HepG2 (cell line): ENCODE results near the gene RPS2. TPM values are rescaled to one million over a fixed set of nuclear protein-coding genes. Genes with fewer than 3 reads are reported as not detected.

Source experiments
- AGO1 ChIP-seq: fragments of 200-400 bp; formaldehyde crosslinking; IDR thresholded peaks from 2 replicates; pipeline ENCODE4 v1.6.1; 2017; ENCODE audit warnings: mild to moderate bottlenecking, low read depth, low read length, moderate library complexity; ENCODE audit not compliant: poor library complexity, severe bottlenecking
- FOXA1 ChIP-seq, 2 experiments: fragments of 450-650 bp in 1 of 2; sonication (generic) in 1 of 2; formaldehyde crosslinking in 1 of 2; IDR thresholded peaks; 2 replicates each; pipeline versions ENCODE4 v1.4.0 to v1.6.1; 2016 to 2020; ENCODE audit warnings: missing genetic modification reagents in 1 of 2
- FOXA3 ChIP-seq: IDR thresholded peaks from 2 replicates; pipeline ENCODE4 v1.6.1; 2016; ENCODE audit warnings: missing genetic modification reagents, missing compliant biosample characterization
- KLF9 ChIP-seq: IDR thresholded peaks from 2 replicates; pipeline ENCODE4 v1.6.1; 2016; ENCODE audit warnings: low read depth
- MEIS2 ChIP-seq: sonication (generic); formaldehyde crosslinking; IDR thresholded peaks from 2 replicates; pipeline ENCODE4 v1.9.0; 2021; ENCODE audit warnings: mild to moderate bottlenecking, missing genetic modification reagents
- NR2F1 ChIP-seq, 2 experiments: fragments of 450-650 bp in 1 of 2; formaldehyde crosslinking in 1 of 2; IDR thresholded peaks; 2 replicates each; pipeline versions ENCODE4 v1.5.0 to v1.6.1; 2016 to 2020; ENCODE audit warnings: mild to moderate bottlenecking in 1 of 2, missing compliant biosample characterization in 1 of 2, missing genetic modification reagents in 1 of 2, moderate library complexity in 1 of 2
- NR2F6 ChIP-seq, 2 experiments: IDR thresholded peaks; 2 replicates each; pipeline ENCODE4 v1.6.1; 2016; ENCODE audit warnings: antibody characterized with exemption in 1 of 2, mild to moderate bottlenecking in 1 of 2
- POLR2G ChIP-seq: fragments of 200-400 bp; formaldehyde crosslinking; IDR thresholded peaks from 2 replicates; pipeline ENCODE4 v1.6.1; 2018; ENCODE audit warnings: mild to moderate bottlenecking, low read depth, low read length, moderate library complexity
- ZNF317 ChIP-seq: sonication (generic); formaldehyde crosslinking; IDR thresholded peaks from 2 replicates; pipeline ENCODE4 v1.5.0; 2020; ENCODE audit warnings: mild to moderate bottlenecking, missing genetic modification reagents
- polyA plus RNA-seq, 8 experiments: library from polyadenylated mRNA; depleted of rRNA in 3 of 8; stranded (reverse) in 7 of 8; unstranded in 1 of 8; fragments of >200 nt; fragmentation: Illumina TruSeq in 4 of 8; extraction: Trizol in 4 of 8; gene quantifications; 2 replicates each; pipeline versions ENCODE4 v1.2.1 to v1.2.3, GENCODE V29; 2011 to 2016; ENCODE audit warnings: low read depth in 4 of 8, missing spikeins in 1 of 8, mixed read lengths in 1 of 8; ENCODE audit not compliant: insufficient read depth in 1 of 8
- total RNA-seq, 5 experiments: library from RNA; depleted of rRNA; stranded (reverse); fragments of >200 nt; fragmentation: Illumina TruSeq; extraction: Trizol; gene quantifications; 2 replicates each; pipeline ENCODE4 v1.2.3, GENCODE V29; 2016; ENCODE audit warnings: low read depth in 1 of 5
- TF ChIP-seq, protein P1 (sequence below): sonication (generic); formaldehyde crosslinking; IDR thresholded peaks from 2 replicates; pipeline ENCODE4 v1.5.1; 2020; ENCODE audit warnings: missing genetic modification reagents, mild to moderate bottlenecking, borderline replicate concordance
- TF ChIP-seq, protein P2 (sequence below): sonication (generic); formaldehyde crosslinking; IDR thresholded peaks from 2 replicates; pipeline ENCODE4 v1.8.1; 2023; ENCODE audit warnings: mild to moderate bottlenecking, moderate library complexity, missing genetic modification reagents
- TF ChIP-seq, protein P3 (sequence below): sonication (generic); formaldehyde crosslinking; IDR thresholded peaks from 2 replicates; pipeline ENCODE4 v1.4.0; 2020; ENCODE audit warnings: missing genetic modification reagents
- TF ChIP-seq, protein P4 (sequence below): sonication (generic); formaldehyde crosslinking; IDR thresholded peaks from 2 replicates; pipeline ENCODE4 v1.4.0; 2020; ENCODE audit warnings: missing genetic modification reagents, borderline replicate concordance
- TF ChIP-seq, protein P5 (sequence below): IDR thresholded peaks from 2 replicates; pipeline ENCODE4 v1.4.0; 2020; ENCODE audit warnings: mild to moderate bottlenecking, missing genetic modification reagents

The RPS2 gene
- total and polyA plus RNA-seq, 2 of the 13 experiments (the other 11 are each of a cell fraction or from before 2014, with no cell fraction given), result 1,908 to 4,514 TPM

DNA sequence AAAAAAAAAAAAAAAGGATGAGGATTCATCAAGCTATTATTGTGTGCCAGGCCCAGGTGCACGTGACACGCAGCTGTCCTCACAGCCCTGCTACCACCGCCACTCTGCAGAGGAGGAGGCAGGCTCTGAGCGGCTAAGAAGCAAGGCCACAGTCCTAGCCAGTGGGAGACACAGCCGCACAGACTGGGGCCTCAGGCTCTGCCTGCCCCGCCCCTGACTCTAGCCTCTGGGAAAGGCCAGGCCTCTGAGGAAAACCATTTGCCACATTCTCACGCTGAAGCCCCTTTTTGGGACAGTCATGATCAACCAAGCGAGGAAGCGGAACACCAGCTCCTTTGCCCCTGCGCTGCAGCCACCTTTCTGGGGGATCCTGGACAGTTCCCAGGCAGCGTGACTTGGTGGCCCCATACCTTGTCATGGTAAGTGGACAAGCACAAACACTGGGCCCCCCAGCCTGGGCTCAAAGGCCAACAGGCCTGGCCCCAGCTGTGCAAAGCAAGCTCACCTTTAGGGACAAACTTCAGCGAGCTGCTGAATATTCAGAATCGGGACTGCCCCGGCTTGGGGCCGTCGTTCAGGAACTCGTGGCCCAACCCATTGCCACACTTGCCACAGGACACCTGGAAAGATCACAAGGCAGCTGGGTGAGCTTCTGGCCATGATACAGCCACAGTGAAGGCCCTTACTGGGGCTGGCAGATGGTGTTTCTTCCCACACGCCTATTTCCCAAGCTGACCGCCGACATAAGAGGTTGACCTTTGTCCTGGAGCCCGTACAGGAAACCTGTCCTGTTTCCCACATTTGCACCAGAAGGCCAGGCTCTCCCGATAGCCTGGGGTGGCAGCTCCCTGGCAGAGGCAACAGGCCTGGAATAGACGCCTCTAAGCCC lies 24.1 kb downstream of the RPS2 start (continued):
- TF ChIP-seq, protein P1, sequence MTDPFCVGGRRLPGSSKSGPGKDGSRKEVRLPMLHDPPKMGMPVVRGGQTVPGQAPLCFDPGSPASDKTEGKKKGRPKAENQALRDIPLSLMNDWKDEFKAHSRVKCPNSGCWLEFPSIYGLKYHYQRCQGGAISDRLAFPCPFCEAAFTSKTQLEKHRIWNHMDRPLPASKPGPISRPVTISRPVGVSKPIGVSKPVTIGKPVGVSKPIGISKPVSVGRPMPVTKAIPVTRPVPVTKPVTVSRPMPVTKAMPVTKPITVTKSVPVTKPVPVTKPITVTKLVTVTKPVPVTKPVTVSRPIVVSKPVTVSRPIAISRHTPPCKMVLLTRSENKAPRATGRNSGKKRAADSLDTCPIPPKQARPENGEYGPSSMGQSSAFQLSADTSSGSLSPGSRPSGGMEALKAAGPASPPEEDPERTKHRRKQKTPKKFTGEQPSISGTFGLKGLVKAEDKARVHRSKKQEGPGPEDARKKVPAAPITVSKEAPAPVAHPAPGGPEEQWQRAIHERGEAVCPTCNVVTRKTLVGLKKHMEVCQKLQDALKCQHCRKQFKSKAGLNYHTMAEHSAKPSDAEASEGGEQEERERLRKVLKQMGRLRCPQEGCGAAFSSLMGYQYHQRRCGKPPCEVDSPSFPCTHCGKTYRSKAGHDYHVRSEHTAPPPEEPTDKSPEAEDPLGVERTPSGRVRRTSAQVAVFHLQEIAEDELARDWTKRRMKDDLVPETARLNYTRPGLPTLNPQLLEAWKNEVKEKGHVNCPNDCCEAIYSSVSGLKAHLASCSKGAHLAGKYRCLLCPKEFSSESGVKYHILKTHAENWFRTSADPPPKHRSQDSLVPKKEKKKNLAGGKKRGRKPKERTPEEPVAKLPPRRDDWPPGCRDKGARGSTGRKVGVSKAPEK, result peak; percentile 81; the same call in 1 of the 2 replicates
- TF ChIP-seq KLF9 (CRISPR knock-in tag) (peak; percentile 67; the same call in 1 of the 2 replicates), NR2F6 (IDR thresholded peaks at IDR 0.05) (peak; percentile 72), NR2F6 (CRISPR knock-in tag; IDR thresholded peaks at IDR 0.05) (peak; percentile 66; the same call in 1 of the 2 replicates), POLR2G (peak; percentile 84), ZNF317 (CRISPR knock-in tag) (peak; percentile 86), NR2F1 (CRISPR knock-in tag; IDR thresholded peaks at IDR 0.05) (peak in 1 of 2 experiments; percentile 19; a peak in 1 of 4 replicates), MEIS2 (CRISPR knock-in tag) (peak; percentile 61; the same call in 1 of the 2 replicates), AGO1 (peak; percentile 47), FOXA3 (CRISPR knock-in tag) (peak; percentile 87), FOXA1 (IDR thresholded peaks at IDR 0.05) (0 out of 2 replicates have a peak, but pooled peaks have one; percentile 8), FOXA1 (CRISPR knock-in tag; IDR thresholded peaks at IDR 0.05) (peak; percentile 83)
- TF ChIP-seq, protein P2, sequence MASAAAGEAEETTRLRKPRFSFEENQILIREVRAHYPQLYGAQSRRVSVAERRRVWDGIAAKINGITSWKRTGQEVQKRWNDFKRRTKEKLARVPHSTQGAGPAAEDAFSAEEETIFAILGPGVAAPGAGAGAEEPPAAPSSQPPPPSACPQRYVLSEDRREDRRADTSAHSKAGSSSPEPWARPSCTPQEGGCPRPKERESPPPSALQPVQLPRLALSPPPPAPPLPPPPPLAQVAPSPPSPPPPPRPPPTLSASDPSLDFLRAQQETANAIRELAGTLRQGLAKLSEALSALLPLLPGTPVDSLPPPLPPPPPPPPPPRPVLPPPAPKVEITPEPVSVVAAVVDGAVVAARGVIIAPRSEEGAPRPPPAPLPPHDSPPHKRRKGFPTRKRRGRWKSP (CRISPR knock-in tag), result peak; percentile 81
- TF ChIP-seq, protein P3, sequence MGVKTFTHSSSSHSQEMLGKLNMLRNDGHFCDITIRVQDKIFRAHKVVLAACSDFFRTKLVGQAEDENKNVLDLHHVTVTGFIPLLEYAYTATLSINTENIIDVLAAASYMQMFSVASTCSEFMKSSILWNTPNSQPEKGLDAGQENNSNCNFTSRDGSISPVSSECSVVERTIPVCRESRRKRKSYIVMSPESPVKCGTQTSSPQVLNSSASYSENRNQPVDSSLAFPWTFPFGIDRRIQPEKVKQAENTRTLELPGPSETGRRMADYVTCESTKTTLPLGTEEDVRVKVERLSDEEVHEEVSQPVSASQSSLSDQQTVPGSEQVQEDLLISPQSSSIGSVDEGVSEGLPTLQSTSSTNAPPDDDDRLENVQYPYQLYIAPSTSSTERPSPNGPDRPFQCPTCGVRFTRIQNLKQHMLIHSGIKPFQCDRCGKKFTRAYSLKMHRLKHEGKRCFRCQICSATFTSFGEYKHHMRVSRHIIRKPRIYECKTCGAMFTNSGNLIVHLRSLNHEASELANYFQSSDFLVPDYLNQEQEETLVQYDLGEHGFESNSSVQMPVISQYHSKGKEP (CRISPR knock-in tag), result peak; percentile 38; the same call in 1 of the 2 replicates
- TF ChIP-seq, protein P4, sequence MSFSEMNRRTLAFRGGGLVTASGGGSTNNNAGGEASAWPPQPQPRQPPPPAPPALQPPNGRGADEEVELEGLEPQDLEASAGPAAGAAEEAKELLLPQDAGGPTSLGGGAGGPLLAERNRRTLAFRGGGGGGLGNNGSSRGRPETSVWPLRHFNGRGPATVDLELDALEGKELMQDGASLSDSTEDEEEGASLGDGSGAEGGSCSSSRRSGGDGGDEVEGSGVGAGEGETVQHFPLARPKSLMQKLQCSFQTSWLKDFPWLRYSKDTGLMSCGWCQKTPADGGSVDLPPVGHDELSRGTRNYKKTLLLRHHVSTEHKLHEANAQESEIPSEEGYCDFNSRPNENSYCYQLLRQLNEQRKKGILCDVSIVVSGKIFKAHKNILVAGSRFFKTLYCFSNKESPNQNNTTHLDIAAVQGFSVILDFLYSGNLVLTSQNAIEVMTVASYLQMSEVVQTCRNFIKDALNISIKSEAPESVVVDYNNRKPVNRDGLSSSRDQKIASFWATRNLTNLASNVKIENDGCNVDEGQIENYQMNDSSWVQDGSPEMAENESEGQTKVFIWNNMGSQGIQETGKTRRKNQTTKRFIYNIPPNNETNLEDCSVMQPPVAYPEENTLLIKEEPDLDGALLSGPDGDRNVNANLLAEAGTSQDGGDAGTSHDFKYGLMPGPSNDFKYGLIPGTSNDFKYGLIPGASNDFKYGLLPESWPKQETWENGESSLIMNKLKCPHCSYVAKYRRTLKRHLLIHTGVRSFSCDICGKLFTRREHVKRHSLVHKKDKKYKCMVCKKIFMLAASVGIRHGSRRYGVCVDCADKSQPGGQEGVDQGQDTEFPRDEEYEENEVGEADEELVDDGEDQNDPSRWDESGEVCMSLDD, result peak; percentile 90
- TF ChIP-seq, protein P5, sequence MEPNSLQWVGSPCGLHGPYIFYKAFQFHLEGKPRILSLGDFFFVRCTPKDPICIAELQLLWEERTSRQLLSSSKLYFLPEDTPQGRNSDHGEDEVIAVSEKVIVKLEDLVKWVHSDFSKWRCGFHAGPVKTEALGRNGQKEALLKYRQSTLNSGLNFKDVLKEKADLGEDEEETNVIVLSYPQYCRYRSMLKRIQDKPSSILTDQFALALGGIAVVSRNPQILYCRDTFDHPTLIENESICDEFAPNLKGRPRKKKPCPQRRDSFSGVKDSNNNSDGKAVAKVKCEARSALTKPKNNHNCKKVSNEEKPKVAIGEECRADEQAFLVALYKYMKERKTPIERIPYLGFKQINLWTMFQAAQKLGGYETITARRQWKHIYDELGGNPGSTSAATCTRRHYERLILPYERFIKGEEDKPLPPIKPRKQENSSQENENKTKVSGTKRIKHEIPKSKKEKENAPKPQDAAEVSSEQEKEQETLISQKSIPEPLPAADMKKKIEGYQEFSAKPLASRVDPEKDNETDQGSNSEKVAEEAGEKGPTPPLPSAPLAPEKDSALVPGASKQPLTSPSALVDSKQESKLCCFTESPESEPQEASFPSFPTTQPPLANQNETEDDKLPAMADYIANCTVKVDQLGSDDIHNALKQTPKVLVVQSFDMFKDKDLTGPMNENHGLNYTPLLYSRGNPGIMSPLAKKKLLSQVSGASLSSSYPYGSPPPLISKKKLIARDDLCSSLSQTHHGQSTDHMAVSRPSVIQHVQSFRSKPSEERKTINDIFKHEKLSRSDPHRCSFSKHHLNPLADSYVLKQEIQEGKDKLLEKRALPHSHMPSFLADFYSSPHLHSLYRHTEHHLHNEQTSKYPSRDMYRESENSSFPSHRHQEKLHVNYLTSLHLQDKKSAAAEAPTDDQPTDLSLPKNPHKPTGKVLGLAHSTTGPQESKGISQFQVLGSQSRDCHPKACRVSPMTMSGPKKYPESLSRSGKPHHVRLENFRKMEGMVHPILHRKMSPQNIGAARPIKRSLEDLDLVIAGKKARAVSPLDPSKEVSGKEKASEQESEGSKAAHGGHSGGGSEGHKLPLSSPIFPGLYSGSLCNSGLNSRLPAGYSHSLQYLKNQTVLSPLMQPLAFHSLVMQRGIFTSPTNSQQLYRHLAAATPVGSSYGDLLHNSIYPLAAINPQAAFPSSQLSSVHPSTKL (CRISPR knock-in tag), result peak; percentile 70
